HepG2 (cell line): ENCODE measurements around the gene ECHDC1. TPM values are rescaled to one million over a fixed set of nuclear protein-coding genes. Genes with fewer than 3 reads are reported as not detected.
A peak's percentile ranks its signal among the peaks of the same experiment; 100 is the strongest.

Experiments used
- MYC ChIP-seq: sonication (generic); formaldehyde crosslinking; IDR thresholded peaks from 2 replicates; pipeline ENCODE4 v1.9.0; 2021; ENCODE audit warnings: missing genetic modification reagents, borderline replicate concordance
- MYPOP ChIP-seq: sonication (generic); formaldehyde crosslinking; IDR thresholded peaks from 2 replicates; pipeline ENCODE4 v1.8.1; 2023; ENCODE audit warnings: mild to moderate bottlenecking, moderate library complexity, missing genetic modification reagents
- ZBTB7B ChIP-seq: sonication (generic); formaldehyde crosslinking; IDR thresholded peaks from 2 replicates; pipeline ENCODE4 v1.4.0; 2020; ENCODE audit warnings: missing genetic modification reagents
- ZMYM2 ChIP-seq: sonication (generic); formaldehyde crosslinking; IDR thresholded peaks from 2 replicates; pipeline ENCODE4 v1.8.0; 2022; ENCODE audit warnings: mild to moderate bottlenecking, missing genetic modification reagents
- ZNF800 ChIP-seq: sonication (generic); formaldehyde crosslinking; IDR thresholded peaks from 2 replicates; pipeline ENCODE4 v1.4.0; 2020; ENCODE audit warnings: missing genetic modification reagents
- polyA plus RNA-seq, 8 experiments: library from polyadenylated mRNA; depleted of rRNA in 3 of 8; stranded (reverse) in 7 of 8; unstranded in 1 of 8; fragments of >200 nt; fragmentation: Illumina TruSeq in 4 of 8; extraction: Trizol in 4 of 8; gene quantifications; 2 replicates each; pipeline versions ENCODE4 v1.2.1 to v1.2.3, GENCODE V29; 2011 to 2016; ENCODE audit warnings: low read depth in 4 of 8, missing spikeins in 1 of 8, mixed read lengths in 1 of 8; ENCODE audit not compliant: insufficient read depth in 1 of 8
- total RNA-seq, 5 experiments: library from RNA; depleted of rRNA; stranded (reverse); fragments of >200 nt; fragmentation: Illumina TruSeq; extraction: Trizol; gene quantifications; 2 replicates each; pipeline ENCODE4 v1.2.3, GENCODE V29; 2016; ENCODE audit warnings: low read depth in 1 of 5
- TF ChIP-seq, protein P1 (sequence below): sonication (generic); formaldehyde crosslinking; IDR thresholded peaks from 2 replicates; pipeline ENCODE4 v1.4.0; 2020; ENCODE audit warnings: missing genetic modification reagents, borderline replicate concordance
- TF ChIP-seq, protein P2 (sequence below): sonication (generic); formaldehyde crosslinking; IDR thresholded peaks from 2 replicates; pipeline ENCODE4; 2020; ENCODE audit warnings: missing genetic modification reagents, mild to moderate bottlenecking, borderline replicate concordance
- TF ChIP-seq, protein P3 (sequence below): sonication (generic); formaldehyde crosslinking; IDR thresholded peaks from 2 replicates; pipeline ENCODE4 v1.5.1; 2020; ENCODE audit warnings: missing genetic modification reagents, mild to moderate bottlenecking, borderline replicate concordance
- TF ChIP-seq, protein P4 (sequence below): sonication (generic); formaldehyde crosslinking; IDR thresholded peaks from 2 replicates; pipeline ENCODE4 v1.4.0; 2020; ENCODE audit warnings: missing genetic modification reagents
- TF ChIP-seq, protein P5 (sequence below): sonication (generic); formaldehyde crosslinking; IDR thresholded peaks from 2 replicates; pipeline ENCODE4 v1.4.0; 2020; ENCODE audit warnings: mild to moderate bottlenecking, missing genetic modification reagents

Gene ECHDC1
- total and polyA plus RNA-seq, 2 of the 13 experiments (the other 11 are each of a cell fraction or from before 2014, with no cell fraction given) = 32.8 to 98.1 TPM

DNA sequence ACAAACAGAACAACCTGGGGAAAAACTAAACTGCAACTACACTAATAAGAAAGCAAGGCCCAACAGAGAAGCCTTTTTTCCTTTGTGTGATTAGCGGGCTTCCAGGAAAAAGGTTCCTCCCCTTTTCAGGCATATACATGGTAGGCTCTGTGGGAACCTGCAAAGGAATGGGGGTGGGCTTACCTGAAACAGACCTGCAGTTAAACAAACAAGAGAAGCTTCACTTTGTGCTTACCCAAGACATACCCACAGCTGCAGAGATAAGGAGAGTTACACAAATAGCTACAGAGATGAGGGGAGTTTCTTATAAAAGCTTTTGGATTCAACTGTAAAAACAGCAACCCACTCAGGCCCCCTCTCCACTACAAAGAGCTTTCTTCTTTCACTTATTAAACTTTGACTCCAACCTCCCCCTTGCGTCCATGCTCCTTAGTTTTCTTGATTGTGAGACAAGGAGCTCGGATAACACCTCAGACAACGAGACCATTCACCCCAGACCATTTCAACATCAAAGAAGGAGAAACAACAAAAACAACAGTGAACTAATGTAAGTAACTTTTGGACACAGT lies 45.8 kb downstream of the ECHDC1 start (continued):
- TF ChIP-seq MYC (CRISPR knock-in tag) (no peak), MYPOP (CRISPR knock-in tag) (no peak), ZBTB7B (CRISPR knock-in tag) (0 out of 2 replicates have a peak, but pooled peaks have one; percentile 31), ZMYM2 (CRISPR knock-in tag) (no peak), ZNF800 (CRISPR knock-in tag) (no peak)
- TF ChIP-seq, protein P1, sequence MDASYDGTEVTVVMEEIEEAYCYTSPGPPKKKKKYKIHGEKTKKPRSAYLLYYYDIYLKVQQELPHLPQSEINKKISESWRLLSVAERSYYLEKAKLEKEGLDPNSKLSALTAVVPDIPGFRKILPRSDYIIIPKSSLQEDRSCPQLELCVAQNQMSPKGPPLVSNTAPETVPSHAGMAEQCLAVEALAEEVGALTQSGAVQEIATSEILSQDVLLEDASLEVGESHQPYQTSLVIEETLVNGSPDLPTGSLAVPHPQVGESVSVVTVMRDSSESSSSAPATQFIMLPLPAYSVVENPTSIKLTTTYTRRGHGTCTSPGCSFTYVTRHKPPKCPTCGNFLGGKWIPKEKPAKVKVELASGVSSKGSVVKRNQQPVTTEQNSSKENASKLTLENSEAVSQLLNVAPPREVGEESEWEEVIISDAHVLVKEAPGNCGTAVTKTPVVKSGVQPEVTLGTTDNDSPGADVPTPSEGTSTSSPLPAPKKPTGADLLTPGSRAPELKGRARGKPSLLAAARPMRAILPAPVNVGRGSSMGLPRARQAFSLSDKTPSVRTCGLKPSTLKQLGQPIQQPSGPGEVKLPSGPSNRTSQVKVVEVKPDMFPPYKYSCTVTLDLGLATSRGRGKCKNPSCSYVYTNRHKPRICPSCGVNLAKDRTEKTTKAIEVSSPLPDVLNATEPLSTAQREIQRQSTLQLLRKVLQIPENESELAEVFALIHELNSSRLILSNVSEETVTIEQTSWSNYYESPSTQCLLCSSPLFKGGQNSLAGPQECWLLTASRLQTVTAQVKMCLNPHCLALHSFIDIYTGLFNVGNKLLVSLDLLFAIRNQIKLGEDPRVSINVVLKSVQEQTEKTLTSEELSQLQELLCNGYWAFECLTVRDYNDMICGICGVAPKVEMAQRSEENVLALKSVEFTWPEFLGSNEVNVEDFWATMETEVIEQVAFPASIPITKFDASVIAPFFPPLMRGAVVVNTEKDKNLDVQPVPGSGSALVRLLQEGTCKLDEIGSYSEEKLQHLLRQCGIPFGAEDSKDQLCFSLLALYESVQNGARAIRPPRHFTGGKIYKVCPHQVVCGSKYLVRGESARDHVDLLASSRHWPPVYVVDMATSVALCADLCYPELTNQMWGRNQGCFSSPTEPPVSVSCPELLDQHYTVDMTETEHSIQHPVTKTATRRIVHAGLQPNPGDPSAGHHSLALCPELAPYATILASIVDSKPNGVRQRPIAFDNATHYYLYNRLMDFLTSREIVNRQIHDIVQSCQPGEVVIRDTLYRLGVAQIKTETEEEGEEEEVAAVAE (CRISPR knock-in tag) = 0 out of 2 replicates have a peak, but pooled peaks have one; percentile 44
- TF ChIP-seq, protein P2, sequence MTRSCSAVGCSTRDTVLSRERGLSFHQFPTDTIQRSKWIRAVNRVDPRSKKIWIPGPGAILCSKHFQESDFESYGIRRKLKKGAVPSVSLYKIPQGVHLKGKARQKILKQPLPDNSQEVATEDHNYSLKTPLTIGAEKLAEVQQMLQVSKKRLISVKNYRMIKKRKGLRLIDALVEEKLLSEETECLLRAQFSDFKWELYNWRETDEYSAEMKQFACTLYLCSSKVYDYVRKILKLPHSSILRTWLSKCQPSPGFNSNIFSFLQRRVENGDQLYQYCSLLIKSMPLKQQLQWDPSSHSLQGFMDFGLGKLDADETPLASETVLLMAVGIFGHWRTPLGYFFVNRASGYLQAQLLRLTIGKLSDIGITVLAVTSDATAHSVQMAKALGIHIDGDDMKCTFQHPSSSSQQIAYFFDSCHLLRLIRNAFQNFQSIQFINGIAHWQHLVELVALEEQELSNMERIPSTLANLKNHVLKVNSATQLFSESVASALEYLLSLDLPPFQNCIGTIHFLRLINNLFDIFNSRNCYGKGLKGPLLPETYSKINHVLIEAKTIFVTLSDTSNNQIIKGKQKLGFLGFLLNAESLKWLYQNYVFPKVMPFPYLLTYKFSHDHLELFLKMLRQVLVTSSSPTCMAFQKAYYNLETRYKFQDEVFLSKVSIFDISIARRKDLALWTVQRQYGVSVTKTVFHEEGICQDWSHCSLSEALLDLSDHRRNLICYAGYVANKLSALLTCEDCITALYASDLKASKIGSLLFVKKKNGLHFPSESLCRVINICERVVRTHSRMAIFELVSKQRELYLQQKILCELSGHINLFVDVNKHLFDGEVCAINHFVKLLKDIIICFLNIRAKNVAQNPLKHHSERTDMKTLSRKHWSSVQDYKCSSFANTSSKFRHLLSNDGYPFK (CRISPR knock-in tag) = no peak
- TF ChIP-seq, protein P3, sequence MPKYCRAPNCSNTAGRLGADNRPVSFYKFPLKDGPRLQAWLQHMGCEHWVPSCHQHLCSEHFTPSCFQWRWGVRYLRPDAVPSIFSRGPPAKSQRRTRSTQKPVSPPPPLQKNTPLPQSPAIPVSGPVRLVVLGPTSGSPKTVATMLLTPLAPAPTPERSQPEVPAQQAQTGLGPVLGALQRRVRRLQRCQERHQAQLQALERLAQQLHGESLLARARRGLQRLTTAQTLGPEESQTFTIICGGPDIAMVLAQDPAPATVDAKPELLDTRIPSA (CRISPR knock-in tag) = no peak
- TF ChIP-seq, protein P4, sequence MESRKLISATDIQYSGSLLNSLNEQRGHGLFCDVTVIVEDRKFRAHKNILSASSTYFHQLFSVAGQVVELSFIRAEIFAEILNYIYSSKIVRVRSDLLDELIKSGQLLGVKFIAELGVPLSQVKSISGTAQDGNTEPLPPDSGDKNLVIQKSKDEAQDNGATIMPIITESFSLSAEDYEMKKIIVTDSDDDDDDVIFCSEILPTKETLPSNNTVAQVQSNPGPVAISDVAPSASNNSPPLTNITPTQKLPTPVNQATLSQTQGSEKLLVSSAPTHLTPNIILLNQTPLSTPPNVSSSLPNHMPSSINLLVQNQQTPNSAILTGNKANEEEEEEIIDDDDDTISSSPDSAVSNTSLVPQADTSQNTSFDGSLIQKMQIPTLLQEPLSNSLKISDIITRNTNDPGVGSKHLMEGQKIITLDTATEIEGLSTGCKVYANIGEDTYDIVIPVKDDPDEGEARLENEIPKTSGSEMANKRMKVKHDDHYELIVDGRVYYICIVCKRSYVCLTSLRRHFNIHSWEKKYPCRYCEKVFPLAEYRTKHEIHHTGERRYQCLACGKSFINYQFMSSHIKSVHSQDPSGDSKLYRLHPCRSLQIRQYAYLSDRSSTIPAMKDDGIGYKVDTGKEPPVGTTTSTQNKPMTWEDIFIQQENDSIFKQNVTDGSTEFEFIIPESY = peak; percentile 70
- TF ChIP-seq, protein P5, sequence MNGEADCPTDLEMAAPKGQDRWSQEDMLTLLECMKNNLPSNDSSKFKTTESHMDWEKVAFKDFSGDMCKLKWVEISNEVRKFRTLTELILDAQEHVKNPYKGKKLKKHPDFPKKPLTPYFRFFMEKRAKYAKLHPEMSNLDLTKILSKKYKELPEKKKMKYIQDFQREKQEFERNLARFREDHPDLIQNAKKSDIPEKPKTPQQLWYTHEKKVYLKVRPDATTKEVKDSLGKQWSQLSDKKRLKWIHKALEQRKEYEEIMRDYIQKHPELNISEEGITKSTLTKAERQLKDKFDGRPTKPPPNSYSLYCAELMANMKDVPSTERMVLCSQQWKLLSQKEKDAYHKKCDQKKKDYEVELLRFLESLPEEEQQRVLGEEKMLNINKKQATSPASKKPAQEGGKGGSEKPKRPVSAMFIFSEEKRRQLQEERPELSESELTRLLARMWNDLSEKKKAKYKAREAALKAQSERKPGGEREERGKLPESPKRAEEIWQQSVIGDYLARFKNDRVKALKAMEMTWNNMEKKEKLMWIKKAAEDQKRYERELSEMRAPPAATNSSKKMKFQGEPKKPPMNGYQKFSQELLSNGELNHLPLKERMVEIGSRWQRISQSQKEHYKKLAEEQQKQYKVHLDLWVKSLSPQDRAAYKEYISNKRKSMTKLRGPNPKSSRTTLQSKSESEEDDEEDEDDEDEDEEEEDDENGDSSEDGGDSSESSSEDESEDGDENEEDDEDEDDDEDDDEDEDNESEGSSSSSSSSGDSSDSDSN (CRISPR knock-in tag) = no peak
